Measurements from ENCODE around the gene CACUL1.
"Not testable (repeated sequence)": the region's sequence is repeated elsewhere in the genome, so short reads cannot be mapped to it uniquely, and the experiment has no call there.

The CACUL1 gene

GRCh38 chr10:118668228-118668952 is 86.4 kb downstream of the CACUL1 start:
- Histone ChIP-seq H3K4me1 (ENCODE audit: control insufficient read depth, insufficient read depth, low read length, unreplicated experiment) (peaks cover 4% of the 10 kb centered on the region), H3K4me3 (ENCODE audit: low read depth, low read length) (no peak overlapping the region), H3K27ac (ENCODE audit: low read depth, low read length) (no peak overlapping the region), H3K27me3 (ENCODE audit: insufficient read depth, low read length) (peaks cover 17% of the 10 kb centered on the region), H2AFZ (ENCODE audit: low read length, unreplicated experiment) (no peak overlapping the region), H3K36me3 (ENCODE audit: insufficient read depth, low read length) (no peaks in the 10 kb centered on the region), H3K79me2 (ENCODE audit: control insufficient read depth, insufficient read depth, low read length, unreplicated experiment) (no peaks in the 10 kb centered on the region)

GRCh38 chr10:118667732-118668131 is 87.0 kb downstream of the CACUL1 start:
- H3K27ac ChIP-seq (ENCODE audit: low read depth, low read length) = no peak overlapping the region

GRCh38 chr10:118666350-118666749 is 88.4 kb downstream of the CACUL1 start:
- H3K36me3 ChIP-seq (ENCODE audit: insufficient read depth, low read length) = no peaks in the 10 kb centered on the region
- no peak overlapping the region for H3K27ac ChIP-seq (ENCODE audit: low read depth, low read length)
- peaks cover 4% of the 10 kb centered on the region for H3K4me1 ChIP-seq (ENCODE audit: control insufficient read depth, insufficient read depth, low read length, unreplicated experiment)
- H3K79me2 ChIP-seq (ENCODE audit: control insufficient read depth, insufficient read depth, low read length, unreplicated experiment) = no peaks in the 10 kb centered on the region
- peaks cover 36% of the 10 kb centered on the region for H3K27me3 ChIP-seq (ENCODE audit: insufficient read depth, low read length)
- no peak overlapping the region for H2AFZ ChIP-seq (ENCODE audit: low read length, unreplicated experiment)
- no peak overlapping the region for H3K4me3 ChIP-seq (ENCODE audit: low read depth, low read length)

More at GRCh38 chr10:118667732-118668131, 87.0 kb downstream of the CACUL1 start:
- H3K4me3 ChIP-seq (ENCODE audit: low read depth, low read length) = no peak overlapping the region
- no peaks in the 10 kb centered on the region for H3K36me3 ChIP-seq (ENCODE audit: insufficient read depth, low read length)
- peaks cover 4% of the 10 kb centered on the region for H3K4me1 ChIP-seq (ENCODE audit: control insufficient read depth, insufficient read depth, low read length, unreplicated experiment)
- H2AFZ ChIP-seq (ENCODE audit: low read length, unreplicated experiment) = no peak overlapping the region
- peaks cover 24% of the 10 kb centered on the region for H3K27me3 ChIP-seq (ENCODE audit: insufficient read depth, low read length)
- no peaks in the 10 kb centered on the region for H3K79me2 ChIP-seq (ENCODE audit: control insufficient read depth, insufficient read depth, low read length, unreplicated experiment)

- no peak overlapping the region for H2AFZ ChIP-seq (ENCODE audit: low read length, unreplicated experiment)
- H3K4me3 ChIP-seq (ENCODE audit: low read depth, low read length) = no peak overlapping the region
- peaks cover 2% of the 10 kb centered on the region for H3K4me1 ChIP-seq (ENCODE audit: control insufficient read depth, insufficient read depth, low read length, unreplicated experiment)
- H3K79me2 ChIP-seq (ENCODE audit: control insufficient read depth, insufficient read depth, low read length, unreplicated experiment) = no peaks in the 10 kb centered on the region
- H3K27ac ChIP-seq (ENCODE audit: low read depth, low read length) = no peak overlapping the region
- H3K27me3 ChIP-seq (ENCODE audit: insufficient read depth, low read length) = peaks cover 45% of the 10 kb centered on the region
- no peaks in the 10 kb centered on the region for H3K36me3 ChIP-seq (ENCODE audit: insufficient read depth, low read length)
These were observed 90.4 kb downstream of the CACUL1 start for GRCh38 chr10:118664321-118664720.

DNA sequence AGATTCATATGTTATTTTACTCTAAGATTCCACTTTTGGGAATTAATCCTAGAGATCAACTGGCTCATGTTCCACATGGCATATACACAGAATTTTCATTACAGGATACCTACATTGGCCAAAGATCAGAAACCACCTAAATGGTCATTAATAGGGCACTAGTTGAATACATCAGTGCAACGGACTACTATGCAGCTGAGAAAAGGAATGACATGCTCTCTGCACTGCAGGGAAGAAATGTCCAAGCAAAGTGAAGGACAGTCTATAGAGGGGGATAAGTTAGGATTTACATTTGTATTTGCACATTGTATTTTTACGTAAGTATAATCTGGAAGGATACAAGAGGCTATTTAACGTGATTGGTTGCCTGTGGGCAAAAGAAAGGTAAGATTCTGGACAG is 91.6 kb downstream of the CACUL1 start:
- no peak overlapping the region for H3K4me3 ChIP-seq (ENCODE audit: low read depth, low read length)
- peaks cover 52% of the 10 kb centered on the region for H3K27me3 ChIP-seq (ENCODE audit: insufficient read depth, low read length)
- no peaks in the 10 kb centered on the region for H3K4me1 ChIP-seq (ENCODE audit: control insufficient read depth, insufficient read depth, low read length, unreplicated experiment)
- no peaks in the 10 kb centered on the region for H3K79me2 ChIP-seq (ENCODE audit: control insufficient read depth, insufficient read depth, low read length, unreplicated experiment)
- no peaks in the 10 kb centered on the region for H3K36me3 ChIP-seq (ENCODE audit: insufficient read depth, low read length)
- no peak overlapping the region for H3K27ac ChIP-seq (ENCODE audit: low read depth, low read length)
- no peak overlapping the region for H2AFZ ChIP-seq (ENCODE audit: low read length, unreplicated experiment)

DNA sequence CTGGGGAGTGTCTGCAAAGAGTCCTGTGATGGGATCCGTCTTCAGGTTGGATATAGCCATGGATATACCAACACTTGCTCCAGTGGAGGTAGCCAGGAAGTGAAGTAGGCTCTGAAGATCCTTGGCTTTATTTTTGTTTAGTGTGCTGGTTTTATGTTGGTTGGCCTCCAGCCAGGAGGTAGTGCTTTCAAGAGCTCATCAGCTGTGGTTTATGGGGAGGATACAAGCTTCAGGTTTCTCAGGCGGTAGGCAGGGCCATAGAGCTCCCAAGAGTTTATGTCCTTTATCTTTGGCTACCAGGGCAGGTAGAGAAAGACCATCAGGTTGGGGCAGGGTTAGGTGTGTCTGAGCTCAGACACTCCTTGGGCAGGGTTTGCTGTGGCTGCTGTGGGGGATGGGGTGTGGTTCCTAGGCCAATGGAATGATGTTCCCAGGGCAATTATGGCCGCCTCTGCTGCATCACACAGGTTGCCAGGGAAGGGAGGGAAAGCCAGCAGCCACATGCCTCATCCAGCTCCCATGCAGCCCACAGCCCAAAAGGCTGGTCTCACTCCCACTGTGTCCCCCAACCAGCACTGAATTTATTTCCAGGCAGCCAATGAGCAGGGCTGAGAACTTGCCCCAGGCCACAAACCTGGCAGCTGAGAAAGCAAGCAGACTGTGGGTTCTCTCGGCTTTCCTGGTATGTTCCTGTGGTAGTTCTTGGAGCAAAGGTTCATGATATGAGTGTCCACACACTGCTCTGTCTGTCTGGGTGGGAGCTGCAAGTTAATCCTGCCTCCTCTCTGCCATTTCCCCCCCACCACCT is 92.3 kb downstream of the CACUL1 start:
- Histone ChIP-seq H3K27ac (ENCODE audit: low read depth, low read length) (no peak overlapping the region), H2AFZ (ENCODE audit: low read length, unreplicated experiment) (no peak overlapping the region), H3K4me3 (ENCODE audit: low read depth, low read length) (no peak overlapping the region), H3K27me3 (ENCODE audit: insufficient read depth, low read length) (peaks cover 52% of the 10 kb centered on the region), H3K79me2 (ENCODE audit: control insufficient read depth, insufficient read depth, low read length, unreplicated experiment) (no peaks in the 10 kb centered on the region), H3K4me1 (ENCODE audit: control insufficient read depth, insufficient read depth, low read length, unreplicated experiment) (no peaks in the 10 kb centered on the region), H3K36me3 (ENCODE audit: insufficient read depth, low read length) (no peaks in the 10 kb centered on the region)

DNA sequence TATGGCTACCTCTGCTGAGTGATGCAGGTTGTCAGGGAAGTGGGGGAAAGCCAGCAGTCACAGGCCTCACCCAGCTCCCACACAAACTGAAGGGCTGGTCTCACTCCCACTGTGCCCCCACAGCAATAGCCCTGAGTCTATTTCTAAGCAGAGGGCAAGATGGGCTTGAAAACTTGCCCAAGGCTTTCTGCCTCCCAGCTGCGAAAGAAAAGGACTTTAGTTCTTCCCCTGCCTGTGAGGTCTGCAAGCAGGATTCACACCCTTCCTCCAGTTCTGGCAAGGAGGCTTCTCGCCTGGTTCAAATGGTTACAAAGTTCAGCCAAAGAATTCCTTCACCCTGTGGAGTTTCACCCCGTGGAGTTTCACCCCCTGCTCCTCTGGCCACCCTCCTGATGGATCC is 96.0 kb downstream of the CACUL1 start:
- peaks cover 48% of the 10 kb centered on the region for H3K27me3 ChIP-seq (ENCODE audit: insufficient read depth, low read length)
- no peak overlapping the region for H3K27ac ChIP-seq (ENCODE audit: low read depth, low read length)
- no peak overlapping the region for H2AFZ ChIP-seq (ENCODE audit: low read length, unreplicated experiment)
- H3K79me2 ChIP-seq (ENCODE audit: control insufficient read depth, insufficient read depth, low read length, unreplicated experiment) = no peaks in the 10 kb centered on the region
- H3K4me1 ChIP-seq (ENCODE audit: control insufficient read depth, insufficient read depth, low read length, unreplicated experiment) = no peaks in the 10 kb centered on the region
- H3K36me3 ChIP-seq (ENCODE audit: insufficient read depth, low read length) = no peaks in the 10 kb centered on the region
- H3K4me3 ChIP-seq (ENCODE audit: low read depth, low read length) = no peak overlapping the region

DNA sequence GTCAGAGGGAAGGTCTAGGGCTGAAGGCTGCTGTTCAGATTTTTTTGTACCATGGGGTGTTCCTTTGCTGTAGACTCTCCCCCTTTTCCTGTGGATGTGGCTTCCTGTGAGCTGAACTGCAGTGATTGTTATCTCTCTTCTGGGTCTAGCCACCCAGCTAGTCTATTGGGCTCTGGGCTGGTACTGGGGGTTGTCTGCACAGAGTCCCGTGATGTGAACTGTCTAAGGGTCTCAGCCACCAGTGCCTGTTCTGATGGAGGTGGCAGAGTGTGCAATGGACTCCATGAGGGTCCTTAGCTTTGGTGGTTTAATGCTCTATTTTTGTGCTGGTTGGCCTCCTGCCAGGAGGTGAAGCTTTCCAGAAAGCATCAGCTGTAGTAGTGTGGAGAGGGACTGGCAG is 96.6 kb downstream of the CACUL1 start:
- H3K27ac ChIP-seq (ENCODE audit: low read depth, low read length); H3K79me2 ChIP-seq (ENCODE audit: control insufficient read depth, insufficient read depth, low read length, unreplicated experiment); H3K4me1 ChIP-seq (ENCODE audit: control insufficient read depth, insufficient read depth, low read length, unreplicated experiment): not testable (repeated sequence)

GRCh38 chr10:118645294-118645693 is 109.5 kb downstream of the CACUL1 start:
- not testable (repeated sequence) for H3K4me1 ChIP-seq (ENCODE audit: control insufficient read depth, insufficient read depth, low read length, unreplicated experiment); H2AFZ ChIP-seq (ENCODE audit: low read length, unreplicated experiment); H3K36me3 ChIP-seq (ENCODE audit: insufficient read depth, low read length); H3K27ac ChIP-seq (ENCODE audit: low read depth, low read length); H3K4me3 ChIP-seq (ENCODE audit: low read depth, low read length); H3K79me2 ChIP-seq (ENCODE audit: control insufficient read depth, insufficient read depth, low read length, unreplicated experiment)
- peaks cover 63% of the 10 kb centered on the region for H3K27me3 ChIP-seq (ENCODE audit: insufficient read depth, low read length)

More for the DNA sequence above, 96.6 kb downstream of the CACUL1 start:
- not testable (repeated sequence) for H3K4me3 ChIP-seq (ENCODE audit: low read depth, low read length); H2AFZ ChIP-seq (ENCODE audit: low read length, unreplicated experiment); H3K36me3 ChIP-seq (ENCODE audit: insufficient read depth, low read length)
- H3K27me3 ChIP-seq (ENCODE audit: insufficient read depth, low read length) = peaks cover 42% of the 10 kb centered on the region

- no peaks in the 10 kb centered on the region for H3K79me2 ChIP-seq (ENCODE audit: control insufficient read depth, insufficient read depth, low read length, unreplicated experiment)
These were observed 112.5 kb downstream of the CACUL1 start for GRCh38 chr10:118642228-118642627.

GRCh38 chr10:118638680-118639079 is 116.1 kb downstream of the CACUL1 start:
- H3K79me2 ChIP-seq (ENCODE audit: control insufficient read depth, insufficient read depth, low read length, unreplicated experiment) = no peaks in the 10 kb centered on the region
- peaks cover 88% of the 10 kb centered on the region for H3K27me3 ChIP-seq (ENCODE audit: insufficient read depth, low read length)
- no peak overlapping the region for H3K27ac ChIP-seq (ENCODE audit: low read depth, low read length)
- H3K4me3 ChIP-seq (ENCODE audit: low read depth, low read length) = no peak overlapping the region
- H3K4me1 ChIP-seq (ENCODE audit: control insufficient read depth, insufficient read depth, low read length, unreplicated experiment) = no peaks in the 10 kb centered on the region
- no peak overlapping the region for H2AFZ ChIP-seq (ENCODE audit: low read length, unreplicated experiment)
- H3K36me3 ChIP-seq (ENCODE audit: insufficient read depth, low read length) = no peaks in the 10 kb centered on the region

More at GRCh38 chr10:118642228-118642627, 112.5 kb downstream of the CACUL1 start:
- H2AFZ ChIP-seq (ENCODE audit: low read length, unreplicated experiment) = no peak overlapping the region
- H3K27me3 ChIP-seq (ENCODE audit: insufficient read depth, low read length) = peaks cover 84% of the 10 kb centered on the region
- H3K4me3 ChIP-seq (ENCODE audit: low read depth, low read length) = no peak overlapping the region
- no peaks in the 10 kb centered on the region for H3K4me1 ChIP-seq (ENCODE audit: control insufficient read depth, insufficient read depth, low read length, unreplicated experiment)
- H3K27ac ChIP-seq (ENCODE audit: low read depth, low read length) = no peak overlapping the region
- no peaks in the 10 kb centered on the region for H3K36me3 ChIP-seq (ENCODE audit: insufficient read depth, low read length)
